Measurements from ENCODE around the gene FXYD5.

- TF ChIP-seq SUZ12 (IDR thresholded peaks at IDR 0.05; ENCODE audit: extremely low read depth, insufficient read depth, insufficient read length), result no peak
- no peak for TF ChIP-seq YY1 (IDR thresholded peaks at IDR 0.05; ENCODE audit: insufficient read depth, insufficient read length)
Observed at GRCh38 chr19:35141837-35142605, 12.5 kb upstream of the FXYD5 start.
